Mesenchymal stem cell (in vitro differentiated cells and primary cell): ENCODE results near the gene GMNN.

Experiments
- DNase-seq: peaks from one replicate; pipeline ENCODE4 v3.0.0-alpha.2; 2013
- H2AFZ ChIP-seq: one replicate; pipeline ENCODE4 v1.6.1; 2013; ENCODE audit warnings: low read depth, mild to moderate bottlenecking, control low read depth, inconsistent platforms, low read length, moderate library complexity
- H2AK5ac ChIP-seq: 2 replicates; pipeline ENCODE4 v1.6.1; 2013; ENCODE audit warnings: low read length, moderate library complexity, mild to moderate bottlenecking, inconsistent platforms; ENCODE audit not compliant: severe bottlenecking
- H2BK120ac ChIP-seq: one replicate; pipeline ENCODE4 v1.6.1; 2013; ENCODE audit warnings: low read depth, mild to moderate bottlenecking, inconsistent platforms, low read length, moderate library complexity
- H2BK12ac ChIP-seq, 2 experiments: one replicate each; pipeline ENCODE4 v1.6.1; 2013; ENCODE audit warnings: inconsistent platforms in 2 of 2, low read length in 2 of 2, mild to moderate bottlenecking in 2 of 2, moderate library complexity in 2 of 2, control low read depth in 1 of 2
- H2BK15ac ChIP-seq: one replicate; pipeline ENCODE4 v1.6.1; 2013; ENCODE audit warnings: mild to moderate bottlenecking, low read depth, inconsistent platforms; ENCODE audit not compliant: poor library complexity, severe bottlenecking
- H2BK5ac ChIP-seq: 2 replicates; pipeline ENCODE4 v1.6.1; 2013; ENCODE audit warnings: low read depth, mild to moderate bottlenecking, low read length, control low read depth, inconsistent platforms; ENCODE audit not compliant: poor library complexity, severe bottlenecking
- H3K14ac ChIP-seq, 2 experiments: one replicate each; pipeline ENCODE4 v1.6.1; 2013; ENCODE audit warnings: inconsistent platforms in 2 of 2, low read length in 2 of 2, control low read depth in 1 of 2, mild to moderate bottlenecking in 1 of 2, moderate library complexity in 1 of 2
- H3K18ac ChIP-seq, 2 experiments: one replicate each; pipeline ENCODE4 v1.6.1; 2013; ENCODE audit warnings: inconsistent platforms in 2 of 2, low read length in 2 of 2, control low read depth in 1 of 2, low read depth in 1 of 2, mild to moderate bottlenecking in 1 of 2
- H3K23ac ChIP-seq, 2 experiments: one replicate each; pipeline ENCODE4 v1.6.1; 2013; ENCODE audit warnings: inconsistent platforms in 2 of 2, low read length in 2 of 2, mild to moderate bottlenecking in 2 of 2, moderate library complexity in 2 of 2, control low read depth in 1 of 2
- H3K27ac ChIP-seq: 2 replicates; pipeline ENCODE4 v1.5.1; 2013; ENCODE audit warnings: mild to moderate bottlenecking, moderate library complexity, low read length, control low read depth, inconsistent platforms; ENCODE audit not compliant: poor library complexity, severe bottlenecking
- H3K27me3 ChIP-seq, 2 experiments: 2 replicates each; pipeline versions ENCODE4 v1.6.1 to v1.7.0; 2013; ENCODE audit warnings: low read length in 2 of 2, mild to moderate bottlenecking in 2 of 2, moderate library complexity in 2 of 2, control low read depth in 1 of 2, inconsistent platforms in 1 of 2; ENCODE audit not compliant: control insufficient read depth in 1 of 2, insufficient read depth in 1 of 2
- H3K36me3 ChIP-seq, 2 experiments: 2 replicates each; pipeline versions ENCODE4 v1.6.1 to v1.7.0; 2013; ENCODE audit warnings: low read length in 2 of 2, control low read depth in 1 of 2, inconsistent platforms in 1 of 2, low read depth in 1 of 2, mild to moderate bottlenecking in 1 of 2; ENCODE audit not compliant: insufficient read depth in 2 of 2, control insufficient read depth in 1 of 2
- H3K4ac ChIP-seq, 2 experiments: one replicate each; pipeline ENCODE4 v1.6.1; 2013; ENCODE audit warnings: inconsistent platforms in 2 of 2, low read length in 2 of 2, mild to moderate bottlenecking in 2 of 2, moderate library complexity in 2 of 2, control low read depth in 1 of 2, low read depth in 1 of 2
- H3K4me1 ChIP-seq: 2 replicates; pipeline ENCODE4 v1.6.1; 2013; ENCODE audit warnings: low read depth, low read length, control low read depth; ENCODE audit not compliant: control insufficient read depth, insufficient read depth
- H3K4me2 ChIP-seq: 2 replicates; pipeline ENCODE4 v1.6.1; 2013; ENCODE audit warnings: low read length, mild to moderate bottlenecking, inconsistent platforms; ENCODE audit not compliant: poor library complexity, severe bottlenecking
- H3K4me3 ChIP-seq, 2 experiments: 2 replicates each; pipeline versions ENCODE4 v1.5.1 to v1.7.0; 2013; ENCODE audit warnings: low read length in 2 of 2, mild to moderate bottlenecking in 2 of 2, control low read depth in 1 of 2, low read depth in 1 of 2; ENCODE audit not compliant: insufficient read depth in 1 of 2
- H3K79me1 ChIP-seq: replicated peaks from 2 replicates; pipeline ENCODE4 v1.6.1; 2013; ENCODE audit warnings: mild to moderate bottlenecking, control low read depth, low read length, inconsistent platforms; ENCODE audit not compliant: poor library complexity, severe bottlenecking
- H3K9ac ChIP-seq: 2 replicates; pipeline ENCODE4 v1.7.0; 2013; ENCODE audit warnings: mild to moderate bottlenecking, low read length, moderate library complexity
- H3K9me3 ChIP-seq: 2 replicates; pipeline ENCODE4 v1.7.0; 2013; ENCODE audit warnings: mild to moderate bottlenecking, low read length; ENCODE audit not compliant: control insufficient read depth
- H4K8ac ChIP-seq: one replicate; pipeline ENCODE4 v1.6.1; 2013; ENCODE audit warnings: inconsistent platforms, mild to moderate bottlenecking, low read length, moderate library complexity
- H4K91ac ChIP-seq: one replicate; pipeline ENCODE4 v1.6.1; 2013; ENCODE audit warnings: mild to moderate bottlenecking, low read length, inconsistent platforms
- WGBS: methylation state at CpG from one replicate; pipeline ENCODE4 v1.1.7; 2013; ENCODE audit warnings: mixed read lengths; 5-methylcytosine and 5-hydroxymethylcytosine counted together

Gene GMNN

DNA sequence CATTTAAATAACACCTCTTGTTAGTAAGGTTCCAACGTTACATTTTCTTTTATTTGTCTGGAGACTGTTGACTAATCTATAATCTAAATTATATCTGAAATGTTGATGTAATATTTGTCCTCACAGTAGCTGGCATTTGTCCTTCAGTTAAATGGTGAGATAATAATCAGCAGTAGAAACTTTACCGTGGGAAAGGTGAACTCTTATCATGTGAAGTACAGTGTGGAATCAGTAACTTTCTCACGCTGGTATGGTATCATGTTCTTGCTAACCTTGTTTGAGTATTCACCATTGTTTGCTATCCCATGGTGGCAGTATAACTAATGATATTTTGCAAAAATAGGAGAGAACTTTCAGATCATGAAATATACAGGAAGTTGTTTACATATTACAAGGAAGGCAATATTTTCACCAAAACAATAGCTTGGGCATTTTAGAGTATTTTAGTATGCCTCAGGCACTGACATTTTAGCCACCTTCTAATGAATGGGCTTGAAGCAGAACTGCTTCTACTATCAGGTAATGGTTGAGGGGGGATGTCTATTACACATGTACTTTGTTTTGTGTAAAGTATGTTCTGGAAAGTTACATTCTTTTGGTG lies 4.8 kb downstream of the GMNN start:
- no peak overlapping the region for H3K18ac ChIP-seq
- H2AK5ac ChIP-seq: no peak overlapping the region
- no peak overlapping the region for H2BK120ac ChIP-seq
- no peak overlapping the region for H4K8ac ChIP-seq
- H2BK12ac ChIP-seq: no peak overlapping the region
- no peak overlapping the region for H3K4ac ChIP-seq
- no peak overlapping the region for H3K4me3 ChIP-seq
- H2AFZ ChIP-seq: no peak overlapping the region
- peak overlapping the region; percentile 59 for H3K27ac ChIP-seq
- no peak overlapping the region for H3K14ac ChIP-seq
- peaks cover 0 to 26% of the 10 kb centered on the region in 2 experiments for H3K36me3 ChIP-seq
- no peak overlapping the region for H3K4me2 ChIP-seq
- peaks cover 8% of the 10 kb centered on the region for H3K4me1 ChIP-seq
- H4K91ac ChIP-seq: no peak overlapping the region
- H3K9ac ChIP-seq: no peak overlapping the region
- no peaks in the 10 kb centered on the region for H3K9me3 ChIP-seq
- no peak overlapping the region for H2BK15ac ChIP-seq
- no peak overlapping the region for H3K23ac ChIP-seq
- 79% methylated on average over 2 of the region's 3 CpGs for WGBS
- H3K27me3 ChIP-seq: no peaks in the 10 kb centered on the region
- no peak overlapping the region for H2BK5ac ChIP-seq
- peaks cover 6% of the 10 kb centered on the region for H3K79me1 ChIP-seq
- DNase-seq: no peak

DNA sequence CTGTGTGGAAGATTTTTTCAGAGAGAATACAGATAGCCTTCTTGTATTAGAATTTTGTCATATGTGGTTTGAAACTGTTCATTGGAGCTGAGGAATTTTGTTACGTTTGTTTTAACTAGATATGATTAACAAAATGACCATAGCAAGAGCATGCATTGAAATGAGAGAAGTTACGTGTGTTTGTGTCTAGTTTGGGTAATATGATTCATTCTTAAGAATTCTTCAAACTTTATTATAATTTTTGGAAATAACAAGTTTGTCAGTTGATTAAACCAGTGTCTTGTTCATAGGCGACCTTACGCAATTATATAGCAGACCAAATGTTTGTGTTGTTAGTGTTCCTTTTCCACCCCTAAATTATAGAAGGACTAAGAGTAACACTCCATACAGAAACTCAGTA lies 5.5 kb downstream of the GMNN start:
- DNase-seq: no peak
- Histone ChIP-seq H4K91ac (no peak overlapping the region), H3K9me3 (no peaks in the 10 kb centered on the region), H2BK15ac (no peak overlapping the region), H3K14ac (no peak overlapping the region), H3K4ac (no peak overlapping the region), H3K18ac (no peak overlapping the region), H3K27ac (peak overlapping the region; percentile 66), H3K4me1 (peaks cover 8% of the 10 kb centered on the region), H3K9ac (no peak overlapping the region), H2AK5ac (no peak overlapping the region), H2BK120ac (no peak overlapping the region), H3K4me3 (no peak overlapping the region), H3K27me3 (no peaks in the 10 kb centered on the region), H2BK12ac (no peak overlapping the region), H3K4me2 (no peak overlapping the region), H3K23ac (no peak overlapping the region), H4K8ac (no peak overlapping the region), H3K79me1 (peaks cover 6% of the 10 kb centered on the region), H3K36me3 (peaks cover 0 to 29% of the 10 kb centered on the region in 2 experiments), H2AFZ (no peak overlapping the region), H2BK5ac (no peak overlapping the region)
- 100% methylated on average over 1 of the region's 4 CpGs for WGBS

DNA sequence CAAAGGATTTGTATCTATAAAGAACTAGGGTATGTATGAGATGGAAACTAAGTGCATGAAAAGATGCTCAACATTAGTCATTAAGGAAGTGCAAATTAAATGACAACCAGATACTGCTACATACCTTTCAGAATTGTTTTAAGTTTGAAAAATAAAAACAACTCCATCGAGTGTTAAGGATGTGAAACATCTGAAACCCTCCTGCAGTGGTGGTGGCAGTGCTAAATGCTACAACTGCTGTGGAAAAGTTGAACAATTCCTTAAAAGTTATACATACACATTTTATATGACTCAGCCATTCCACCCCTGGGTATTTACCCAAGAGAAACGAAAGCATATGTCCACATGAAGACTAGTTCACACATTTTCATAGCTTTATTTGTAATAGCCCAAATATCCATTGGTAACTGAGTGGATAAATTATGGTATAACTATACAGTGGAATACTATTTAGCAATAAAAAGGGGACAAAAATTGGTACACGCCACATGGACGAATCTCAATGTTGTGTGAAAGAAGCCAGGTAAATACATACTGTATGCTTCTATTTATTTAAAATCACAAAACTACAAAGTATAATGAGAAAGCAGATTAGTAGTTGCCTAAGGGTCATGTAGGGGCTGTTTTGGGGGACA lies 13.4 kb downstream of the GMNN start:
- Histone ChIP-seq H3K27ac (no peak overlapping the region), H2BK5ac (no peak overlapping the region), H3K9ac (no peak overlapping the region), H3K14ac (no peak overlapping the region), H3K79me1 (no peaks in the 10 kb centered on the region), H3K4me2 (no peak overlapping the region), H2BK15ac (no peak overlapping the region), H3K36me3 (peaks cover 6 to 35% of the 10 kb centered on the region in 2 experiments), H2AFZ (no peak overlapping the region), H2BK12ac (no peak overlapping the region), H3K9me3 (no peaks in the 10 kb centered on the region), H3K4me3 (no peak overlapping the region), H2BK120ac (no peak overlapping the region), H3K4me1 (no peaks in the 10 kb centered on the region), H2AK5ac (no peak overlapping the region), H4K91ac (no peak overlapping the region), H3K27me3 (no peaks in the 10 kb centered on the region), H3K23ac (no peak overlapping the region), H3K18ac (no peak overlapping the region), H3K4ac (no peak overlapping the region), H4K8ac (no peak overlapping the region)
- WGBS: 100% methylated on average over 1 of the region's 4 CpGs
- peak; percentile 60 for DNase-seq

DNA sequence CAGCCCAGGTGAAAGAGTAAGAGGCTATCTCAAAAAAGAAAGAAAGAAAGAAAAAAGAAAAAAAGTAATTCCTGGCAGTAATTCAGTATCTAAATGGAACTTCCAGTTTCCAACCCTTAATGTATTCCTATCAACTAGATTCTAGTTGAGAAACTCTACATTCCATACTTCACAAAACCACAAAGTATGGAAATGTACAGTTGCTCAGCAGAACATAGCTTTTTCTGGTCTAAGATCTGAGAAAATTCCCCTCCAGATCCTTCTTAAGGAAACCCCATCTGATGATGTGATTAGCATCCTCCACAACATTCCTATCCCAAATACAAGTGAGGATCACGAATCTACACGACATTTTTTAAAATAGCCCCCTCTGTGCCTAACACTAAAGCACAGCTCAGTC lies 20.4 kb downstream of the GMNN start:
- Histone ChIP-seq H3K14ac (no peak overlapping the region), H3K27ac (no peak overlapping the region), H3K4ac (no peak overlapping the region), H3K4me2 (no peak overlapping the region), H4K91ac (no peak overlapping the region), H3K18ac (no peak overlapping the region), H2AFZ (no peak overlapping the region), H3K9ac (no peak overlapping the region), H2BK12ac (no peak overlapping the region), H3K9me3 (no peaks in the 10 kb centered on the region), H3K23ac (no peak overlapping the region), H3K4me3 (no peak overlapping the region), H2BK120ac (no peak overlapping the region), H4K8ac (no peak overlapping the region), H2AK5ac (no peak overlapping the region), H3K79me1 (no peaks in the 10 kb centered on the region), H3K4me1 (peaks cover 1% of the 10 kb centered on the region), H3K27me3 (no peaks in the 10 kb centered on the region), H2BK15ac (no peak overlapping the region), H3K36me3 (no peaks in the 10 kb centered on the region), H2BK5ac (no peak overlapping the region)
- WGBS: 100% methylated on average over 1 of the region's 2 CpGs
- peak; percentile 28 for DNase-seq
